SKM-1 treated with dmso at 0.1 percent for 144 hours (cell line): Measurements from ENCODE around the gene KRTAP5-11.
"Not testable (repeated sequence)": the region's sequence is repeated elsewhere in the genome, so short reads cannot be mapped to it uniquely, and the experiment has no call there.

Source experiments
- DNase-seq: peaks from one replicate; lab custom pipeline; 2025; ENCODE audit not compliant: unreplicated experiment; lab: John Stamatoyannopoulos, UW

The KRTAP5-11 gene

GRCh38 chr11:71534711-71535608 lies 47.7 kb downstream of the KRTAP5-11 start:
- DNase-seq, result not testable (repeated sequence)

DNA sequence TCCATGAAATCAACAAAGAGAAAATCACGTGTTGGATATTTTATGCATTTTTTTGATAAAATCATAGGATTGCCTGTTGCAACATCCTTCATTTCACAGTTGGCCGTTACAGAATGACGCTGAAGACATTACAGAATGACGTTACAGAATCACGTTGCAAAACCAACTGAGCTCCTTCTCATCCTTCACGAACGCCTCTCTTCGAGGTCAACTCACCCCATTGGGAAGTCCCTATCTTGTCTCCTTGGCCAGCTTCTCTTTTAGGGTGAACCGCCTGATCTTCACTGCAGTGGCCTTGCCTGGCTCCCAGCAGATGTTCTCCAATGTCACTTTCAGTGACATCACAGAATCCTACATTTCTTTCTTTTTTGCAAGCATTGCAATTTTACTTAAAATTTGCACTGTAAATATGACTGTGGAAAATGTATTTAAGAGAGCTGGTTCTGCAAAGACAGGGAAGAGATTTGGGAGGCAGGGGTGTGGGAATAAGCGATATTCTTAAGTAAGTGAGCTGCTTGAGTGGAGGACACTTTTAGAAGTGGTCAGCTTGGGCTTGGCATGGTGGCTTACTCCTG lies 50.6 kb downstream of the KRTAP5-11 start:
- DNase-seq, result no peak
